WERI-Rb-1 (cell line): Measurements from ENCODE around the gene FRMPD4.

Source experiments
- DNase-seq: peaks from one replicate; pipeline ENCODE4 v3.0.0-alpha.2; 2020
- H3K27ac ChIP-seq: fragments of 250-450 bp; sonication (Bioruptor Pico); 2 replicates; pipeline ENCODE4 v1.5.1; 2020; ENCODE audit warnings: mild to moderate bottlenecking, moderate library complexity
- H3K27me3 ChIP-seq: fragments of 250-450 bp; sonication (Bioruptor Pico); 2 replicates; pipeline ENCODE4 v1.5.1; 2021; ENCODE audit warnings: mild to moderate bottlenecking, low read depth, moderate library complexity; ENCODE audit not compliant: insufficient read depth, severe bottlenecking
- H3K36me3 ChIP-seq: fragments of 250-450 bp; sonication (Bioruptor Pico); 2 replicates; pipeline ENCODE4 v1.5.1; 2020; ENCODE audit warnings: mild to moderate bottlenecking, moderate library complexity
- H3K4me3 ChIP-seq: 2 replicates; pipeline ENCODE4 v1.5.1; 2011; ENCODE audit warnings: low read depth, mild to moderate bottlenecking, control low read depth, low read length
- H3K9me3 ChIP-seq: fragments of 250-450 bp; sonication (Bioruptor Pico); 2 replicates; pipeline ENCODE4 v1.5.1; 2021; ENCODE audit warnings: mild to moderate bottlenecking, moderate library complexity; ENCODE audit not compliant: severe bottlenecking
- CTCF ChIP-seq: IDR thresholded peaks from 2 replicates; pipeline ENCODE4 v1.5.1; 2011; ENCODE audit warnings: low read depth, mild to moderate bottlenecking, control low read depth, inconsistent platforms, low read length

Gene FRMPD4

GRCh38 chrX:12405306-12405705 lies 267.0 kb downstream of the FRMPD4 start:
- no peaks in the 10 kb centered on the region for H3K9me3 ChIP-seq
- peaks cover 55% of the 10 kb centered on the region for H3K27me3 ChIP-seq
- H3K36me3 ChIP-seq: no peaks in the 10 kb centered on the region
- H3K27ac ChIP-seq: no peak overlapping the region
- TF ChIP-seq CTCF: no peak
- DNase-seq: no peak
- H3K4me3 ChIP-seq: no peak overlapping the region

- H3K27ac ChIP-seq: no peak overlapping the region
- no peaks in the 10 kb centered on the region for H3K36me3 ChIP-seq
- H3K27me3 ChIP-seq: peaks cover 59% of the 10 kb centered on the region
- H3K4me3 ChIP-seq: no peak overlapping the region
- no peak for TF ChIP-seq CTCF
- H3K9me3 ChIP-seq: no peaks in the 10 kb centered on the region
- no peak for DNase-seq
These were observed 272.2 kb downstream of the FRMPD4 start for GRCh38 chrX:12410523-12410922.

- H3K4me3 ChIP-seq: no peak overlapping the region
- no peaks in the 10 kb centered on the region for H3K36me3 ChIP-seq
- no peak for DNase-seq
- TF ChIP-seq CTCF: no peak
- no peaks in the 10 kb centered on the region for H3K9me3 ChIP-seq
- H3K27me3 ChIP-seq: peaks cover 58% of the 10 kb centered on the region
- H3K27ac ChIP-seq: no peak overlapping the region
These were observed 273.6 kb downstream of the FRMPD4 start for GRCh38 chrX:12411831-12412230.

- Histone ChIP-seq H3K36me3 (no peaks in the 10 kb centered on the region), H3K9me3 (no peaks in the 10 kb centered on the region), H3K27me3 (peaks cover 60% of the 10 kb centered on the region), H3K27ac (no peak overlapping the region), H3K4me3 (no peak overlapping the region)
- DNase-seq: no peak
- no peak for TF ChIP-seq CTCF
These were observed 274.3 kb downstream of the FRMPD4 start for GRCh38 chrX:12412561-12412960.

- DNase-seq: no peak
- peaks cover 69% of the 10 kb centered on the region for H3K27me3 ChIP-seq
These were observed 281.3 kb downstream of the FRMPD4 start for GRCh38 chrX:12419591-12419990.

More at GRCh38 chrX:12419591-12419990, 281.3 kb downstream of the FRMPD4 start:
- H3K27ac ChIP-seq: no peak overlapping the region
- H3K9me3 ChIP-seq: no peaks in the 10 kb centered on the region
- no peak for TF ChIP-seq CTCF
- H3K36me3 ChIP-seq: no peaks in the 10 kb centered on the region
- H3K4me3 ChIP-seq: no peak overlapping the region
